Fibroblast of skin of back (primary cell): Measurements from ENCODE around the gene CLPSL1.

Experiments used
- DNase-seq: peaks from one replicate; pipeline ENCODE4 v3.0.0-alpha.2; 2013

CLPSL1 gene

GRCh38 chr6:35759426-35759825 is 21.4 kb upstream of the CLPSL1 start:
- DNase-seq = no peak

- no peak for DNase-seq
Observed at GRCh38 chr6:35765739-35766138, 15.1 kb upstream of the CLPSL1 start.

- DNase-seq = no peak
Observed at GRCh38 chr6:35769211-35769610, 11.6 kb upstream of the CLPSL1 start.

- DNase-seq = no peak
Observed at GRCh38 chr6:35771343-35771627, 9.5 kb upstream of the CLPSL1 start.

GRCh38 chr6:35774116-35774794 is 6.6 kb upstream of the CLPSL1 start:
- DNase-seq = no peak

- DNase-seq = no peak
Observed at GRCh38 chr6:35775031-35775430, 5.8 kb upstream of the CLPSL1 start.

- no peak for DNase-seq
Observed at GRCh38 chr6:35776364-35777215, 4.2 kb upstream of the CLPSL1 start, which contains the start of gene CLPSL2. Gene CLPSL2, plus strand, starts transcription at chr6:35776598. Its CDS starts 21 bp downstream, at chr6:35776619.

GRCh38 chr6:35777356-35778102 is 3.3 kb upstream of the CLPSL1 start:
- DNase-seq = no peak

- no peak for DNase-seq
Observed at GRCh38 chr6:35778437-35778836, 2.4 kb upstream of the CLPSL1 start.

- no peak for DNase-seq
Observed at GRCh38 chr6:35781290-35781689, 471 bp downstream of the CLPSL1 start.

- DNase-seq = no peak
Observed at GRCh38 chr6:35782424-35782823, 1.6 kb downstream of the CLPSL1 start.

GRCh38 chr6:35784200-35784599 is 3.4 kb downstream of the CLPSL1 start:
- no peak for DNase-seq

- no peak for DNase-seq
Observed at GRCh38 chr6:35786272-35786671, 5.5 kb downstream of the CLPSL1 start.

GRCh38 chr6:35786810-35787209 is 6.0 kb downstream of the CLPSL1 start:
- DNase-seq = no peak

- no peak for DNase-seq
Observed at GRCh38 chr6:35787266-35788218, 6.7 kb downstream of the CLPSL1 start.

- DNase-seq = no peak
Observed at GRCh38 chr6:35788423-35788982, 7.7 kb downstream of the CLPSL1 start.

- DNase-seq = no peak
Observed at GRCh38 chr6:35790683-35791082, 9.9 kb downstream of the CLPSL1 start.

GRCh38 chr6:35794536-35795452 is 14.0 kb downstream of the CLPSL1 start:
- no peak for DNase-seq

GRCh38 chr6:35795453-35796071 is 14.7 kb downstream of the CLPSL1 start:
- no peak for DNase-seq

- DNase-seq = no peak
Observed at GRCh38 chr6:35796236-35796635, 15.4 kb downstream of the CLPSL1 start.
